Nephron progenitor cell (in vitro differentiated cells): ENCODE results near the gene HSF2.

ENCODE experiments used
- DNase-seq: peaks from one replicate; pipeline ENCODE4 v3.0.0; 2021
- H3K27ac Mint-ChIP-seq: 2 replicates; pipeline ENCODE4 v1.8.0; 2021; ENCODE audit warnings: mild to moderate bottlenecking, moderate library complexity, mixed read lengths
- H3K27me3 Mint-ChIP-seq: 2 replicates; pipeline ENCODE4 v1.8.0; 2021; ENCODE audit warnings: mild to moderate bottlenecking, low read depth, mixed read lengths; ENCODE audit not compliant: poor library complexity
- H3K36me3 Mint-ChIP-seq: 2 replicates; pipeline ENCODE4 v1.8.0; 2021; ENCODE audit warnings: low read depth, mixed read lengths
- H3K4me1 Mint-ChIP-seq: 2 replicates; pipeline ENCODE4 v1.8.0; 2021; ENCODE audit warnings: mixed read lengths
- H3K4me3 Mint-ChIP-seq: 2 replicates; pipeline ENCODE4 v1.8.0; 2021; ENCODE audit warnings: mild to moderate bottlenecking, moderate library complexity, mixed read lengths
- H3K9me3 Mint-ChIP-seq: 2 replicates; pipeline ENCODE4 v1.8.0; 2021; ENCODE audit warnings: mild to moderate bottlenecking, moderate library complexity, mixed read lengths
- CTCF ChIP-seq: fragments of 200-600 bp; sonication (generic); IDR thresholded peaks from 2 replicates; pipeline ENCODE4 v1.5.0; 2021; ENCODE audit warnings: antibody characterized with exemption

HSF2 gene

GRCh38 chr6:122412001-122412400 is 12.5 kb downstream of the HSF2 start:
- no peaks in the 10 kb centered on the region for H3K9me3 Mint-ChIP-seq
- TF ChIP-seq CTCF = no peak
- peaks cover 72% of the 10 kb centered on the region for H3K36me3 Mint-ChIP-seq
- H3K4me3 Mint-ChIP-seq = no peak overlapping the region
- H3K27ac Mint-ChIP-seq = no peak overlapping the region
- peaks cover 16% of the 10 kb centered on the region for H3K4me1 Mint-ChIP-seq
- no peaks in the 10 kb centered on the region for H3K27me3 Mint-ChIP-seq
- no peak for DNase-seq

GRCh38 chr6:122416825-122417224 is 17.4 kb downstream of the HSF2 start:
- H3K27ac Mint-ChIP-seq = no peak overlapping the region
- H3K36me3 Mint-ChIP-seq = peaks cover 59% of the 10 kb centered on the region
- no peaks in the 10 kb centered on the region for H3K9me3 Mint-ChIP-seq
- H3K4me3 Mint-ChIP-seq = no peak overlapping the region
- DNase-seq = no peak
- H3K27me3 Mint-ChIP-seq = no peaks in the 10 kb centered on the region
- TF ChIP-seq CTCF = no peak
- H3K4me1 Mint-ChIP-seq = no peaks in the 10 kb centered on the region

- Mint-ChIP-seq H3K27me3 (no peaks in the 10 kb centered on the region), H3K4me3 (no peak overlapping the region), H3K4me1 (no peaks in the 10 kb centered on the region), H3K36me3 (peaks cover 67% of the 10 kb centered on the region), H3K27ac (no peak overlapping the region), H3K9me3 (no peaks in the 10 kb centered on the region)
- no peak for TF ChIP-seq CTCF
- DNase-seq = no peak
Measured at GRCh38 chr6:122422003-122422402, 22.6 kb downstream of the HSF2 start.

- Mint-ChIP-seq H3K27ac (no peak overlapping the region), H3K27me3 (no peaks in the 10 kb centered on the region), H3K4me3 (no peak overlapping the region), H3K36me3 (peaks cover 68% of the 10 kb centered on the region), H3K4me1 (no peaks in the 10 kb centered on the region), H3K9me3 (no peaks in the 10 kb centered on the region)
- no peak for TF ChIP-seq CTCF
- DNase-seq = no peak
Measured at GRCh38 chr6:122422614-122423267, 23.3 kb downstream of the HSF2 start.

GRCh38 chr6:122423734-122424133 is 24.3 kb downstream of the HSF2 start:
- Mint-ChIP-seq H3K4me1 (no peaks in the 10 kb centered on the region), H3K27ac (peak overlapping the region; percentile 76), H3K27me3 (no peaks in the 10 kb centered on the region), H3K4me3 (no peak overlapping the region), H3K36me3 (peaks cover 77% of the 10 kb centered on the region), H3K9me3 (no peaks in the 10 kb centered on the region)
- TF ChIP-seq CTCF = no peak
- DNase-seq = no peak

- no peaks in the 10 kb centered on the region for H3K4me1 Mint-ChIP-seq
- peaks cover 85% of the 10 kb centered on the region for H3K36me3 Mint-ChIP-seq
- DNase-seq = no peak
- H3K27ac Mint-ChIP-seq = no peak overlapping the region
- no peaks in the 10 kb centered on the region for H3K9me3 Mint-ChIP-seq
- no peak overlapping the region for H3K4me3 Mint-ChIP-seq
- TF ChIP-seq CTCF = no peak
- H3K27me3 Mint-ChIP-seq = no peaks in the 10 kb centered on the region
Measured at GRCh38 chr6:122426597-122426996, 27.1 kb downstream of the HSF2 start.
